IMR-90 (cell line): ENCODE data around the gene ANKRD24. TPM values are rescaled to one million over a fixed set of nuclear protein-coding genes. Genes with fewer than 3 reads are reported as not detected.

Source experiments
- ATAC-seq: fragments of 200-7000 bp; cut with Tn5 transposase; 2 replicates; pipeline ENCODE4 v1.9.1; 2020; ENCODE audit warnings: low read depth, mild to moderate bottlenecking, moderate library complexity
- BruUV-seq: library from RNA; stranded (reverse); fragments of 400-500 nt; replicated peaks from 2 replicates; lab custom pipeline; 2021; lab: Mats Ljungman, UMichigan
- CTCF ChIA-PET: fragments of 300-600 bp; formaldehyde crosslinking; extraction: SDS; loops from one replicate; lab custom pipeline; 2021; ENCODE audit warnings: antibody characterized with exemption; lab: Yijun Ruan, JAX
- POLR2A ChIA-PET: fragments of 300-600 bp; sonication (Branson Sonifier 250); formaldehyde crosslinking; loops from one replicate; lab custom pipeline; 2022; ENCODE audit warnings: antibody characterized with exemption; ENCODE audit not compliant: unreplicated experiment; lab: Charles Lee
- DNase-seq: peaks from one replicate; pipeline ENCODE4 v3.0.0; 2013
- H2AFZ ChIP-seq: replicated peaks from 2 replicates; pipeline ENCODE3; 2013; ENCODE audit warnings: low read length, mild to moderate bottlenecking; ENCODE audit not compliant: poor library complexity
- H2AK5ac ChIP-seq: 2 replicates; pipeline ENCODE4 v1.6.1; 2013; ENCODE audit warnings: low read depth, low read length, inconsistent platforms
- H2AK9ac ChIP-seq: replicated peaks from 2 replicates; pipeline ENCODE3; 2013; ENCODE audit warnings: mild to moderate bottlenecking, low read depth, low read length, moderate library complexity; ENCODE audit not compliant: poor library complexity
- H2BK120ac ChIP-seq: 2 replicates; pipeline ENCODE4 v1.6.1; 2013; ENCODE audit warnings: low read depth, low read length, inconsistent platforms
- H2BK15ac ChIP-seq: 3 replicates; pipeline ENCODE4 v1.6.1; 2013; ENCODE audit warnings: low read depth, low read length, inconsistent platforms
- H2BK20ac ChIP-seq: 2 replicates; pipeline ENCODE4 v1.6.1; 2013; ENCODE audit warnings: low read depth, mild to moderate bottlenecking, inconsistent platforms, low read length, moderate library complexity
- H2BK5ac ChIP-seq: 2 replicates; pipeline ENCODE4 v1.6.1; 2013; ENCODE audit warnings: mild to moderate bottlenecking, low read depth, low read length, inconsistent platforms; ENCODE audit not compliant: poor library complexity, severe bottlenecking
- H3K14ac ChIP-seq: replicated peaks from 2 replicates; pipeline ENCODE4 v1.6.1; 2013; ENCODE audit warnings: low read depth, low read length, inconsistent platforms
- H3K18ac ChIP-seq: 2 replicates; pipeline ENCODE4 v1.6.1; 2013; ENCODE audit warnings: low read depth, low read length, control low read depth
- H3K23ac ChIP-seq: 2 replicates; pipeline ENCODE4 v1.6.1; 2013; ENCODE audit warnings: low read depth, low read length, inconsistent platforms
- H3K27ac ChIP-seq: 2 replicates; pipeline ENCODE4 v1.5.1; 2013; ENCODE audit warnings: mild to moderate bottlenecking, control low read depth, low read length; ENCODE audit not compliant: insufficient read depth
- H3K27me3 ChIP-seq: 2 replicates; pipeline ENCODE4 v1.6.1; 2013; ENCODE audit warnings: low read length; ENCODE audit not compliant: control insufficient read depth, insufficient read depth
- H3K36me3 ChIP-seq: 2 replicates; pipeline ENCODE4 v1.6.1; 2013; ENCODE audit warnings: low read length, mixed read lengths; ENCODE audit not compliant: control insufficient read depth, insufficient read depth
- H3K4ac ChIP-seq: 2 replicates; pipeline ENCODE4 v1.6.1; 2013; ENCODE audit warnings: low read depth, low read length, inconsistent platforms
- H3K4me1 ChIP-seq: 2 replicates; pipeline ENCODE4 v1.6.1; 2013; ENCODE audit warnings: low read length, mixed read lengths; ENCODE audit not compliant: control insufficient read depth, insufficient read depth
- H3K4me2 ChIP-seq: 2 replicates; pipeline ENCODE4 v1.6.1; 2013; ENCODE audit warnings: low read depth, mild to moderate bottlenecking, control low read depth, low read length, moderate library complexity
- H3K4me3 ChIP-seq: 2 replicates; pipeline ENCODE4 v1.5.1; 2013; ENCODE audit warnings: low read depth, mild to moderate bottlenecking, control low read depth, low read length, moderate library complexity; ENCODE audit not compliant: insufficient read depth
- H3K56ac ChIP-seq: 2 replicates; pipeline ENCODE4 v1.6.1; 2013; ENCODE audit warnings: low read length, inconsistent platforms; ENCODE audit not compliant: insufficient read depth; ENCODE audit errors: extremely low read depth
- H3K79me1 ChIP-seq, 2 experiments: 2 replicates each; pipeline ENCODE4 v1.6.1; 2013; ENCODE audit warnings: low read length in 2 of 2, inconsistent platforms in 1 of 2, low read depth in 1 of 2
- H3K9ac ChIP-seq: 2 replicates; pipeline ENCODE4 v1.6.1; 2013; ENCODE audit warnings: low read depth, low read length, control low read depth
- H3K9me1 ChIP-seq: 2 replicates; pipeline ENCODE4 v1.6.1; 2013; ENCODE audit warnings: low read length, inconsistent platforms; ENCODE audit not compliant: insufficient read depth
- H3K9me3 ChIP-seq: 2 replicates; pipeline ENCODE4 v1.6.1; 2013; ENCODE audit warnings: low read length; ENCODE audit not compliant: control insufficient read depth, insufficient read depth
- H4K20me1 ChIP-seq: 2 replicates; pipeline ENCODE4 v1.6.1; 2013; ENCODE audit warnings: low read length, inconsistent platforms; ENCODE audit not compliant: insufficient read depth
- H4K5ac ChIP-seq: 2 replicates; pipeline ENCODE4 v1.6.1; 2013; ENCODE audit warnings: mild to moderate bottlenecking, low read depth, low read length, control low read depth
- H4K8ac ChIP-seq, 2 experiments: 2 replicates each; pipeline ENCODE4 v1.6.1; 2013; ENCODE audit warnings: low read depth in 2 of 2, low read length in 2 of 2, control low read depth in 1 of 2, inconsistent platforms in 1 of 2
- H4K91ac ChIP-seq: 2 replicates; pipeline ENCODE4 v1.6.1; 2013; ENCODE audit warnings: low read depth, low read length, inconsistent platforms; ENCODE audit not compliant: insufficient read depth
- BHLHE40 ChIP-seq: fragments of 150-350 bp; IDR thresholded peaks from 2 replicates; pipeline ENCODE4 v1.6.1; 2016; ENCODE audit warnings: mild to moderate bottlenecking, low read depth, low read length
- CEBPB ChIP-seq: IDR thresholded peaks from 2 replicates; pipeline ENCODE4 v1.6.1; 2012; ENCODE audit warnings: low read depth, low read length, improper control_type of control experiment
- CHD1 ChIP-seq: IDR thresholded peaks from 2 replicates; pipeline ENCODE4 v1.6.1; 2012; ENCODE audit warnings: low read depth, low read length, improper control_type of control experiment
- CTCF ChIP-seq: conservative IDR thresholded peaks from 2 replicates; pipeline ENCODE4 v1.5.1; 2012; ENCODE audit warnings: mild to moderate bottlenecking, low read depth, low read length, improper control_type of control experiment
- ELK1 ChIP-seq: fragments of 150-350 bp; IDR thresholded peaks from 2 replicates; pipeline ENCODE4 v1.6.1; 2016; ENCODE audit warnings: low read depth, mild to moderate bottlenecking, low read length, moderate library complexity, borderline replicate concordance
- FOS ChIP-seq: fragments of 150-350 bp; IDR thresholded peaks from 2 replicates; pipeline ENCODE4 v1.6.1; 2016; ENCODE audit warnings: low read depth, low read length
- MAZ ChIP-seq: IDR thresholded peaks from 2 replicates; pipeline ENCODE4 v1.6.1; 2012; ENCODE audit warnings: low read depth, mild to moderate bottlenecking, low read length, improper control_type of control experiment, moderate library complexity, borderline replicate concordance
- MXI1 ChIP-seq: IDR thresholded peaks from 2 replicates; pipeline ENCODE4 v1.6.1; 2012; ENCODE audit warnings: low read depth, mild to moderate bottlenecking, low read length, moderate library complexity, borderline replicate concordance
- NFE2L2 ChIP-seq: fragments of 150-350 bp; IDR thresholded peaks from 2 replicates; pipeline ENCODE4 v1.6.1; 2016; ENCODE audit warnings: low read depth, mild to moderate bottlenecking, low read length
- POLR2A ChIP-seq: IDR thresholded peaks from 2 replicates; pipeline ENCODE4 v1.6.1; 2012; ENCODE audit warnings: mild to moderate bottlenecking, low read depth, low read length
- RAD21 ChIP-seq: IDR thresholded peaks from 2 replicates; pipeline ENCODE4 v1.6.1; 2012; ENCODE audit warnings: low read length, improper control_type of control experiment
- RCOR1 ChIP-seq: IDR thresholded peaks from 2 replicates; pipeline ENCODE4 v1.6.1; 2012; ENCODE audit warnings: mild to moderate bottlenecking, low read length, improper control_type of control experiment; ENCODE audit not compliant: insufficient replicate concordance
- RFX5 ChIP-seq: IDR thresholded peaks from 2 replicates; pipeline ENCODE4 v1.8.0; 2012; ENCODE audit warnings: low read depth, mild to moderate bottlenecking, low read length, moderate library complexity
- SMC3 ChIP-seq: fragments of 150-350 bp; IDR thresholded peaks from 2 replicates; pipeline ENCODE4 v1.6.1; 2016; ENCODE audit warnings: low read depth, mild to moderate bottlenecking, antibody characterized with exemption, low read length, moderate library complexity
- USF2 ChIP-seq: fragments of 150-350 bp; IDR thresholded peaks from 2 replicates; pipeline ENCODE4 v1.6.1; 2017; ENCODE audit warnings: mild to moderate bottlenecking, antibody characterized with exemption, low read length, low read depth
- WGBS, 2 experiments: methylation state at CpG; one replicate each; pipeline versions ENCODE4 v1.1.5 to v1.1.7; 2013; ENCODE audit warnings: missing lambda C conversion rate in 2 of 2; ENCODE audit not compliant: insufficient read length in 1 of 2; ENCODE audit errors: extremely low coverage in 2 of 2; 5-methylcytosine and 5-hydroxymethylcytosine counted together
- dilution Hi-C: fragments of 300-500 bp; cut with HindIII; formaldehyde crosslinking; loops from one replicate; pipeline ENCODE4 v1.14.3; 2018; ENCODE audit warnings: low sequenced_read_pairs; ENCODE audit not compliant: unreplicated experiment
- in situ Hi-C: fragments of 300-500 bp; cut with MboI; formaldehyde crosslinking; loops from 3 replicates; pipeline ENCODE4 v1.14.3; 2019; ENCODE audit warnings: low sequenced_read_pairs, inconsistent platforms, mixed read lengths
- intact Hi-C: fragments of 100-400 bp; cut with micrococcal nuclease; formaldehyde crosslinking; loops from 2 replicates; pipeline ENCODE4 v1.10.0; 2022
- polyA plus RNA-seq, 3 experiments: library from polyadenylated mRNA; depleted of rRNA; stranded (reverse); fragments of >200 nt; gene quantifications; 2 replicates each; pipeline ENCODE4 v1.2.3, GENCODE V29; 2012; ENCODE audit warnings: low replicate concordance in 1 of 3
- total RNA-seq: library from RNA; depleted of rRNA; stranded (reverse); fragments of >200 nt; gene quantifications from 2 replicates; pipeline ENCODE4 v1.2.3, GENCODE V29; 2012

Gene ANKRD24
- total and polyA plus RNA-seq, 2 of the 4 experiments (the other 2 are of a cell fraction): 0.18 to 0.21 TPM

- no peak overlapping the region for H4K8ac ChIP-seq
- intact Hi-C loops: no loop called here
- no peak overlapping the region for H2BK15ac ChIP-seq
- H3K9ac ChIP-seq: no peak overlapping the region
- H2AFZ ChIP-seq: no peak overlapping the region
- H3K4me3 ChIP-seq: no peak overlapping the region
- H3K14ac ChIP-seq: no peak overlapping the region
- H3K4me2 ChIP-seq: no peak overlapping the region
- ChIA-PET CTCF (no interaction called here), POLR2A (no interaction called here)
- H3K36me3 ChIP-seq: peaks cover 20% of the 10 kb centered on the region
- no TSS peak for BruUV-seq
- no peak overlapping the region for H3K23ac ChIP-seq
- dilution Hi-C loops: no loop called here
- no peak overlapping the region for H2BK20ac ChIP-seq
- no peak overlapping the region for H4K91ac ChIP-seq
- no peak overlapping the region for H2AK5ac ChIP-seq
- H4K20me1 ChIP-seq: peaks cover 12% of the 10 kb centered on the region
- in situ Hi-C loops: no loop called here
- H3K4me1 ChIP-seq: no peaks in the 10 kb centered on the region
- H2BK120ac ChIP-seq: no peak overlapping the region
- H3K56ac ChIP-seq: no peak overlapping the region
- H3K9me1 ChIP-seq: no peaks in the 10 kb centered on the region
- H3K27ac ChIP-seq: no peak overlapping the region
- H3K9me3 ChIP-seq: no peaks in the 10 kb centered on the region
- ATAC-seq (no peak), DNase-seq (no peak)
- H2AK9ac ChIP-seq: no peak overlapping the region
- no peak overlapping the region for H2BK5ac ChIP-seq
- H3K79me1 ChIP-seq: peaks cover 0 to 4% of the 10 kb centered on the region in 2 experiments; a peak in 2 of 4 replicates
- H3K27me3 ChIP-seq: peaks cover 5% of the 10 kb centered on the region; the same call in 1 of the 2 replicates
- no peak overlapping the region for H3K18ac ChIP-seq
- no peak overlapping the region for H3K4ac ChIP-seq
- H4K5ac ChIP-seq: no peak overlapping the region
- WGBS, 2 experiments: 93% methylated on average over 23 of the region's 41 CpGs; no CpG with 5 or more reads in 1 of the 2 experiments
- TF ChIP-seq BHLHE40 (no peak), NFE2L2 (no peak), MXI1 (no peak), RCOR1 (no peak), POLR2A (no peak), ELK1 (no peak), CTCF (no peak), FOS (no peak), SMC3 (no peak), RFX5 (no peak), CHD1 (no peak), USF2 (no peak), MAZ (no peak), RAD21 (no peak), CEBPB (no peak)
These were observed 7.4 kb upstream of the ANKRD24 start for GRCh38 chr19:4174895-4175668.
